ENCODE results near the gene PPP2R2B. TPM values are rescaled to one million over a fixed set of nuclear protein-coding genes. Genes with fewer than 3 reads are reported as not detected.

The PPP2R2B gene
- 5.4 TPM for total RNA-seq

- peaks cover 44% of the 10 kb centered on the region for H3K27me3 ChIP-seq (ENCODE audit: insufficient read depth, low read length)
- H3K4me1 ChIP-seq (ENCODE audit: insufficient read depth, low read length), result peaks cover 17% of the 10 kb centered on the region
- peak within 1 kb of the TSS; percentile 42 for H3K4me3 ChIP-seq (ENCODE audit: low read length)
- no peaks in the 10 kb centered on the region for H3K9me3 ChIP-seq (ENCODE audit: low read depth, low read length)
Observed at GRCh38 chr5:146878476-146879172, at the start of gene PPP2R2B. PPP2R2B (minus strand) TSS chr5:146878757.

- Histone ChIP-seq H3K4me3 (ENCODE audit: low read length) (no peak overlapping the region), H3K27me3 (ENCODE audit: insufficient read depth, low read length) (no peaks in the 10 kb centered on the region), H3K9me3 (ENCODE audit: low read depth, low read length) (no peaks in the 10 kb centered on the region), H3K4me1 (ENCODE audit: insufficient read depth, low read length) (no peaks in the 10 kb centered on the region)
Observed at GRCh38 chr5:146924132-146924531, 45.6 kb upstream of the PPP2R2B start.

- Histone ChIP-seq H3K4me1 (ENCODE audit: insufficient read depth, low read length) (no peaks in the 10 kb centered on the region), H3K9me3 (ENCODE audit: low read depth, low read length) (no peaks in the 10 kb centered on the region), H3K27me3 (ENCODE audit: insufficient read depth, low read length) (no peaks in the 10 kb centered on the region), H3K4me3 (ENCODE audit: low read length) (no peak overlapping the region)
Observed at GRCh38 chr5:146921225-146921624, 42.7 kb upstream of the PPP2R2B start.

GRCh38 chr5:146920351-146920881 is 41.9 kb upstream of the PPP2R2B start:
- Histone ChIP-seq H3K9me3 (ENCODE audit: low read depth, low read length) (no peaks in the 10 kb centered on the region), H3K4me3 (ENCODE audit: low read length) (no peak overlapping the region), H3K27me3 (ENCODE audit: insufficient read depth, low read length) (no peaks in the 10 kb centered on the region), H3K4me1 (ENCODE audit: insufficient read depth, low read length) (no peaks in the 10 kb centered on the region)

GRCh38 chr5:146919304-146919703 is 40.7 kb upstream of the PPP2R2B start:
- H3K4me3 ChIP-seq (ENCODE audit: low read length), result no peak overlapping the region
- H3K4me1 ChIP-seq (ENCODE audit: insufficient read depth, low read length), result no peaks in the 10 kb centered on the region
- no peaks in the 10 kb centered on the region for H3K27me3 ChIP-seq (ENCODE audit: insufficient read depth, low read length)
- H3K9me3 ChIP-seq (ENCODE audit: low read depth, low read length), result no peaks in the 10 kb centered on the region

GRCh38 chr5:146917931-146918330 is 39.4 kb upstream of the PPP2R2B start:
- Histone ChIP-seq H3K4me3 (ENCODE audit: low read length) (no peak overlapping the region), H3K9me3 (ENCODE audit: low read depth, low read length) (no peaks in the 10 kb centered on the region), H3K27me3 (ENCODE audit: insufficient read depth, low read length) (no peaks in the 10 kb centered on the region), H3K4me1 (ENCODE audit: insufficient read depth, low read length) (no peaks in the 10 kb centered on the region)

- no peaks in the 10 kb centered on the region for H3K27me3 ChIP-seq (ENCODE audit: insufficient read depth, low read length)
- H3K4me1 ChIP-seq (ENCODE audit: insufficient read depth, low read length), result no peaks in the 10 kb centered on the region
- H3K4me3 ChIP-seq (ENCODE audit: low read length), result no peak overlapping the region
- H3K9me3 ChIP-seq (ENCODE audit: low read depth, low read length), result no peaks in the 10 kb centered on the region
Observed at GRCh38 chr5:146912874-146913273, 34.3 kb upstream of the PPP2R2B start.

GRCh38 chr5:146910239-146910638 is 31.7 kb upstream of the PPP2R2B start:
- no peak overlapping the region for H3K4me3 ChIP-seq (ENCODE audit: low read length)
- no peaks in the 10 kb centered on the region for H3K27me3 ChIP-seq (ENCODE audit: insufficient read depth, low read length)
- H3K4me1 ChIP-seq (ENCODE audit: insufficient read depth, low read length), result no peaks in the 10 kb centered on the region
- H3K9me3 ChIP-seq (ENCODE audit: low read depth, low read length), result no peaks in the 10 kb centered on the region

- H3K4me3 ChIP-seq (ENCODE audit: low read length), result no peak overlapping the region
- H3K4me1 ChIP-seq (ENCODE audit: insufficient read depth, low read length), result no peaks in the 10 kb centered on the region
- no peaks in the 10 kb centered on the region for H3K27me3 ChIP-seq (ENCODE audit: insufficient read depth, low read length)
- no peaks in the 10 kb centered on the region for H3K9me3 ChIP-seq (ENCODE audit: low read depth, low read length)
Observed at GRCh38 chr5:146909255-146910068, 30.9 kb upstream of the PPP2R2B start.

GRCh38 chr5:146906803-146907202 is 28.2 kb upstream of the PPP2R2B start:
- H3K4me1 ChIP-seq (ENCODE audit: insufficient read depth, low read length), result no peaks in the 10 kb centered on the region
- H3K9me3 ChIP-seq (ENCODE audit: low read depth, low read length), result no peaks in the 10 kb centered on the region
- no peaks in the 10 kb centered on the region for H3K27me3 ChIP-seq (ENCODE audit: insufficient read depth, low read length)
- H3K4me3 ChIP-seq (ENCODE audit: low read length), result no peak overlapping the region

- no peaks in the 10 kb centered on the region for H3K9me3 ChIP-seq (ENCODE audit: low read depth, low read length)
Observed at GRCh38 chr5:146904890-146905289, 26.3 kb upstream of the PPP2R2B start.

GRCh38 chr5:146903789-146904188 is 25.2 kb upstream of the PPP2R2B start:
- Histone ChIP-seq H3K9me3 (ENCODE audit: low read depth, low read length) (no peaks in the 10 kb centered on the region), H3K4me3 (ENCODE audit: low read length) (no peak overlapping the region), H3K4me1 (ENCODE audit: insufficient read depth, low read length) (no peaks in the 10 kb centered on the region), H3K27me3 (ENCODE audit: insufficient read depth, low read length) (no peaks in the 10 kb centered on the region)

More at GRCh38 chr5:146904890-146905289, 26.3 kb upstream of the PPP2R2B start:
- H3K4me3 ChIP-seq (ENCODE audit: low read length), result no peak overlapping the region
- no peaks in the 10 kb centered on the region for H3K27me3 ChIP-seq (ENCODE audit: insufficient read depth, low read length)
- no peaks in the 10 kb centered on the region for H3K4me1 ChIP-seq (ENCODE audit: insufficient read depth, low read length)

GRCh38 chr5:146902471-146902870 is 23.9 kb upstream of the PPP2R2B start:
- H3K4me3 ChIP-seq (ENCODE audit: low read length), result no peak overlapping the region
- no peaks in the 10 kb centered on the region for H3K27me3 ChIP-seq (ENCODE audit: insufficient read depth, low read length)
- no peaks in the 10 kb centered on the region for H3K4me1 ChIP-seq (ENCODE audit: insufficient read depth, low read length)
- H3K9me3 ChIP-seq (ENCODE audit: low read depth, low read length), result no peaks in the 10 kb centered on the region

- H3K9me3 ChIP-seq (ENCODE audit: low read depth, low read length), result no peaks in the 10 kb centered on the region
- H3K4me1 ChIP-seq (ENCODE audit: insufficient read depth, low read length), result peaks cover 3% of the 10 kb centered on the region
- H3K27me3 ChIP-seq (ENCODE audit: insufficient read depth, low read length), result no peaks in the 10 kb centered on the region
- H3K4me3 ChIP-seq (ENCODE audit: low read length), result no peak overlapping the region
Observed at GRCh38 chr5:146897061-146897460, 18.5 kb upstream of the PPP2R2B start.

- H3K27me3 ChIP-seq (ENCODE audit: insufficient read depth, low read length), result no peaks in the 10 kb centered on the region
- peaks cover 18% of the 10 kb centered on the region for H3K4me1 ChIP-seq (ENCODE audit: insufficient read depth, low read length)
- no peaks in the 10 kb centered on the region for H3K9me3 ChIP-seq (ENCODE audit: low read depth, low read length)
- no peak overlapping the region for H3K4me3 ChIP-seq (ENCODE audit: low read length)
Observed at GRCh38 chr5:146894753-146895521, 16.4 kb upstream of the PPP2R2B start.
